HepG2 (cell line): ENCODE measurements around the gene C19orf85. TPM values are rescaled to one million over a fixed set of nuclear protein-coding genes. Genes with fewer than 3 reads are reported as not detected.

ENCODE experiments used
- ARNTL ChIP-seq: sonication (generic); formaldehyde crosslinking; IDR thresholded peaks from 2 replicates; pipeline ENCODE4 v1.4.0; 2020; ENCODE audit warnings: mild to moderate bottlenecking, missing genetic modification reagents
- ASH2L ChIP-seq: fragments of 300-600, 200-600 bp; sonication (generic); IDR thresholded peaks from 2 replicates; pipeline ENCODE4 v1.7.0; 2017; ENCODE audit warnings: low read depth, mild to moderate bottlenecking, moderate library complexity, mixed read lengths, low read length; ENCODE audit not compliant: insufficient read length
- BORCS8-MEF2B ChIP-seq: sonication (generic); formaldehyde crosslinking; IDR thresholded peaks from 2 replicates; pipeline ENCODE4 v1.8.0; 2022; ENCODE audit warnings: mild to moderate bottlenecking, missing genetic modification reagents
- ETV6 ChIP-seq: sonication (generic); formaldehyde crosslinking; conservative IDR thresholded peaks from 2 replicates; pipeline ENCODE4 v1.4.0; 2020; ENCODE audit warnings: missing genetic modification reagents
- HOXD1 ChIP-seq: sonication (generic); formaldehyde crosslinking; IDR thresholded peaks from 2 replicates; pipeline ENCODE4 v1.5.0; 2020; ENCODE audit warnings: missing genetic modification reagents
- KDM3A ChIP-seq: IDR thresholded peaks from 2 replicates; pipeline ENCODE4 v1.6.1; 2018; ENCODE audit warnings: low read depth, missing compliant biosample characterization
- NFYC ChIP-seq: IDR thresholded peaks from 2 replicates; pipeline ENCODE4 v1.6.1; 2016; ENCODE audit warnings: missing genetic modification reagents, missing compliant biosample characterization
- REPIN1 ChIP-seq: sonication (generic); formaldehyde crosslinking; IDR thresholded peaks from 2 replicates; pipeline ENCODE4 v1.8.0; 2022; ENCODE audit warnings: missing genetic modification reagents, low read depth, mild to moderate bottlenecking, borderline replicate concordance
- SALL1 ChIP-seq: sonication (generic); formaldehyde crosslinking; IDR thresholded peaks from 2 replicates; pipeline ENCODE4 v1.8.0; 2022; ENCODE audit warnings: mild to moderate bottlenecking, missing genetic modification reagents
- SETDB1 ChIP-seq: sonication (generic); formaldehyde crosslinking; IDR thresholded peaks from 2 replicates; pipeline ENCODE4 v1.5.1; 2020; ENCODE audit warnings: missing genetic modification reagents, mild to moderate bottlenecking, borderline replicate concordance
- SMAD3 ChIP-seq: sonication (generic); formaldehyde crosslinking; IDR thresholded peaks from 2 replicates; pipeline ENCODE4 v1.4.0; 2020; ENCODE audit warnings: missing genetic modification reagents
- SOX5 ChIP-seq: IDR thresholded peaks from 2 replicates; pipeline ENCODE4 v1.6.1; 2016; ENCODE audit warnings: borderline replicate concordance
- STAG1 ChIP-seq: sonication (generic); formaldehyde crosslinking; IDR thresholded peaks from 2 replicates; pipeline ENCODE4 v1.4.0; 2020; ENCODE audit warnings: missing genetic modification reagents
- THAP11 ChIP-seq: IDR thresholded peaks from 2 replicates; pipeline ENCODE4 v1.6.1; 2016; ENCODE audit warnings: missing biosample characterization, missing genetic modification reagents
- ZNF367 ChIP-seq: sonication (generic); formaldehyde crosslinking; IDR thresholded peaks from 2 replicates; pipeline ENCODE4 v1.4.0; 2020; ENCODE audit warnings: missing genetic modification reagents, borderline replicate concordance
- ZNF558 ChIP-seq: sonication (generic); formaldehyde crosslinking; IDR thresholded peaks from 2 replicates; pipeline ENCODE4 v1.9.0; 2022; ENCODE audit warnings: mild to moderate bottlenecking, missing genetic modification reagents, borderline replicate concordance
- ZNF720 ChIP-seq: sonication (generic); formaldehyde crosslinking; IDR thresholded peaks from 2 replicates; pipeline ENCODE4 v1.4.0; 2020; ENCODE audit warnings: missing genetic modification reagents
- ZNF781 ChIP-seq: sonication (generic); formaldehyde crosslinking; IDR thresholded peaks from 2 replicates; pipeline ENCODE4 v1.5.1; 2020; ENCODE audit warnings: borderline replicate concordance, mild to moderate bottlenecking, missing genetic modification reagents; ENCODE audit errors: not compliant biosample characterization
- ZNF879 ChIP-seq: sonication (generic); formaldehyde crosslinking; IDR thresholded peaks from 2 replicates; pipeline ENCODE4 v1.8.1; 2023; ENCODE audit warnings: missing genetic modification reagents
- polyA plus RNA-seq, 8 experiments: library from polyadenylated mRNA; depleted of rRNA in 3 of 8; stranded (reverse) in 7 of 8; unstranded in 1 of 8; fragments of >200 nt; fragmentation: Illumina TruSeq in 4 of 8; extraction: Trizol in 4 of 8; gene quantifications; 2 replicates each; pipeline versions ENCODE4 v1.2.1 to v1.2.3, GENCODE V29; 2011 to 2016; ENCODE audit warnings: low read depth in 4 of 8, missing spikeins in 1 of 8, mixed read lengths in 1 of 8; ENCODE audit not compliant: insufficient read depth in 1 of 8
- total RNA-seq, 5 experiments: library from RNA; depleted of rRNA; stranded (reverse); fragments of >200 nt; fragmentation: Illumina TruSeq; extraction: Trizol; gene quantifications; 2 replicates each; pipeline ENCODE4 v1.2.3, GENCODE V29; 2016; ENCODE audit warnings: low read depth in 1 of 5
- TF ChIP-seq, protein P1 (sequence below): sonication (generic); formaldehyde crosslinking; IDR thresholded peaks from 2 replicates; pipeline ENCODE4 v1.4.0; 2020; ENCODE audit warnings: missing genetic modification reagents, borderline replicate concordance
- TF ChIP-seq, protein P2 (sequence below): IDR thresholded peaks from 2 replicates; pipeline ENCODE4 v1.6.1; 2016; ENCODE audit warnings: missing compliant biosample characterization, missing genetic modification reagents, borderline replicate concordance
- TF ChIP-seq, protein P3 (sequence below): sonication (generic); formaldehyde crosslinking; IDR thresholded peaks from 2 replicates; pipeline ENCODE4 v1.4.0; 2020; ENCODE audit warnings: missing genetic modification reagents, mild to moderate bottlenecking, borderline replicate concordance

Gene C19orf85
- total and polyA plus RNA-seq, 2 of the 13 experiments (the other 11 are each of a cell fraction or from before 2014, with no cell fraction given): not detected

DNA sequence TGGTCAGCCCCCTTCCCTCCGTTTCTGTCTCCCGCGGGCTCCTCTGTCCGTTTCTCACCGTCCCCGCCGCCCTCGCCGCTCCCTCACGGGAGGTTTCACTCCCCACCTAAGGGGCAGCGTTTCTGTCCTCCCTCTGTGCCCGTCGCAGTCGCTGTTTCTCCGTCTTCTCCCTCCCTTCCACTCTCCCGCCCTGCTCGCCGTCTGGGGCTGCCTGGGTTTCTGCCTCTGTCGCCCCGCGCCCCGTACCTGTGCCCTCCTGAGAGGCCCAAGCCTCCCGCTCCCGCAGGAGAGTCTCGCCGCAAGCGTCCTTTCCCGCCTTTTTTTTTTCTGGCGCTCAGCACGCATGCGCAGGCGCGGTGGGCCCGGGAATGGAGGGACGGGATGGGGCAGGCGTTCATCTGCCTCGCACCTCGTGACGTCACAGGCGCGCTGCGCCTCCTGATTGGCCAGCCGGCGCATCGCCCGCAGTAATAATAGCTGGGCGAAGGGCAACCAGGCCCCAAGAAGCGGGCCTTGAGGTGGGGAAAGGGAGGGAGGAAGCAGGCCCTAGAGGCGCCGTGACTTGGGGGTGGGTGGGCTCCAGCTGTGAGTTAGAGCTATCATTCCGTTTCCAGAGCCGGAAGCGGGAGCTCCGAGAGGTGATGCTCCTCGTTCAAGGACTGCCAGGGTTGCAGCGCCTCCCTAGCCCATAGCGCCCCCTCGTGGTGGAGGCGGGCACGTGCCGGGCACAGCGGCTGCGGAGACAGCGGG lies 39.1 kb upstream of the C19orf85 start (continued):
- TF ChIP-seq THAP11 (CRISPR knock-in tag): peak; percentile 73
- TF ChIP-seq STAG1: peak; percentile 94
- TF ChIP-seq NFYC (CRISPR knock-in tag): peak; percentile 85
- no peak for TF ChIP-seq REPIN1 (CRISPR knock-in tag)
- TF ChIP-seq ZNF367 (CRISPR knock-in tag): no peak
- TF ChIP-seq SOX5 (CRISPR knock-in tag): no peak
- TF ChIP-seq BORCS8-MEF2B (CRISPR knock-in tag): 0 out of 2 replicates have a peak, but pooled peaks have one; percentile 20
- TF ChIP-seq KDM3A (CRISPR knock-in tag): peak; percentile 86; the same call in 1 of the 2 replicates
- no peak for TF ChIP-seq ZNF720 (CRISPR knock-in tag)
- peak; percentile 45 for TF ChIP-seq ZNF781 (CRISPR knock-in tag)
- no peak; the same call in 1 of the 2 replicates for TF ChIP-seq ZNF558 (CRISPR knock-in tag)
- TF ChIP-seq SALL1: peak; percentile 56; the same call in 1 of the 2 replicates
- TF ChIP-seq SMAD3 (CRISPR knock-in tag): peak; percentile 31; the same call in 1 of the 2 replicates
- no peak for TF ChIP-seq ETV6 (CRISPR knock-in tag)
- TF ChIP-seq ARNTL (CRISPR knock-in tag): 0 out of 2 replicates have a peak, but pooled peaks have one; percentile 56
- TF ChIP-seq ZNF879 (CRISPR knock-in tag): no peak
- TF ChIP-seq, protein P1, sequence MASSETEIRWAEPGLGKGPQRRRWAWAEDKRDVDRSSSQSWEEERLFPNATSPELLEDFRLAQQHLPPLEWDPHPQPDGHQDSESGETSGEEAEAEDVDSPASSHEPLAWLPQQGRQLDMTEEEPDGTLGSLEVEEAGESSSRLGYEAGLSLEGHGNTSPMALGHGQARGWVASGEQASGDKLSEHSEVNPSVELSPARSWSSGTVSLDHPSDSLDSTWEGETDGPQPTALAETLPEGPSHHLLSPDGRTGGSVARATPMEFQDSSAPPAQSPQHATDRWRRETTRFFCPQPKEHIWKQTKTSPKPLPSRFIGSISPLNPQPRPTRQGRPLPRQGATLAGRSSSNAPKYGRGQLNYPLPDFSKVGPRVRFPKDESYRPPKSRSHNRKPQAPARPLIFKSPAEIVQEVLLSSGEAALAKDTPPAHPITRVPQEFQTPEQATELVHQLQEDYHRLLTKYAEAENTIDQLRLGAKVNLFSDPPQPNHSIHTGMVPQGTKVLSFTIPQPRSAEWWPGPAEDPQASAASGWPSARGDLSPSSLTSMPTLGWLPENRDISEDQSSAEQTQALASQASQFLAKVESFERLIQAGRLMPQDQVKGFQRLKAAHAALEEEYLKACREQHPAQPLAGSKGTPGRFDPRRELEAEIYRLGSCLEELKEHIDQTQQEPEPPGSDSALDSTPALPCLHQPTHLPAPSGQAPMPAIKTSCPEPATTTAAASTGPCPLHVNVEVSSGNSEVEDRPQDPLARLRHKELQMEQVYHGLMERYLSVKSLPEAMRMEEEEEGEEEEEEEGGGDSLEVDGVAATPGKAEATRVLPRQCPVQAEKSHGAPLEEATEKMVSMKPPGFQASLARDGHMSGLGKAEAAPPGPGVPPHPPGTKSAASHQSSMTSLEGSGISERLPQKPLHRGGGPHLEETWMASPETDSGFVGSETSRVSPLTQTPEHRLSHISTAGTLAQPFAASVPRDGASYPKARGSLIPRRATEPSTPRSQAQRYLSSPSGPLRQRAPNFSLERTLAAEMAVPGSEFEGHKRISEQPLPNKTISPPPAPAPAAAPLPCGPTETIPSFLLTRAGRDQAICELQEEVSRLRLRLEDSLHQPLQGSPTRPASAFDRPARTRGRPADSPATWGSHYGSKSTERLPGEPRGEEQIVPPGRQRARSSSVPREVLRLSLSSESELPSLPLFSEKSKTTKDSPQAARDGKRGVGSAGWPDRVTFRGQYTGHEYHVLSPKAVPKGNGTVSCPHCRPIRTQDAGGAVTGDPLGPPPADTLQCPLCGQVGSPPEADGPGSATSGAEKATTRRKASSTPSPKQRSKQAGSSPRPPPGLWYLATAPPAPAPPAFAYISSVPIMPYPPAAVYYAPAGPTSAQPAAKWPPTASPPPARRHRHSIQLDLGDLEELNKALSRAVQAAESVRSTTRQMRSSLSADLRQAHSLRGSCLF (CRISPR knock-in tag): no peak
- TF ChIP-seq HOXD1 (CRISPR knock-in tag): 0 out of 2 replicates have a peak, but pooled peaks have one; percentile 46
- no peak for TF ChIP-seq ASH2L
- TF ChIP-seq SETDB1: no peak
- TF ChIP-seq, protein P2, sequence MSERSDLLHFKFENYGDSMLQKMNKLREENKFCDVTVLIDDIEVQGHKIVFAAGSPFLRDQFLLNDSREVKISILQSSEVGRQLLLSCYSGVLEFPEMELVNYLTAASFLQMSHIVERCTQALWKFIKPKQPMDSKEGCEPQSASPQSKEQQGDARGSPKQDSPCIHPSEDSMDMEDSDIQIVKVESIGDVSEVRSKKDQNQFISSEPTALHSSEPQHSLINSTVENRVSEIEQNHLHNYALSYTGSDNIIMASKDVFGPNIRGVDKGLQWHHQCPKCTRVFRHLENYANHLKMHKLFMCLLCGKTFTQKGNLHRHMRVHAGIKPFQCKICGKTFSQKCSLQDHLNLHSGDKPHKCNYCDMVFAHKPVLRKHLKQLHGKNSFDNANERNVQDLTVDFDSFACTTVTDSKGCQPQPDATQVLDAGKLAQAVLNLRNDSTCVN (CRISPR knock-in tag): no peak
- TF ChIP-seq, protein P3, sequence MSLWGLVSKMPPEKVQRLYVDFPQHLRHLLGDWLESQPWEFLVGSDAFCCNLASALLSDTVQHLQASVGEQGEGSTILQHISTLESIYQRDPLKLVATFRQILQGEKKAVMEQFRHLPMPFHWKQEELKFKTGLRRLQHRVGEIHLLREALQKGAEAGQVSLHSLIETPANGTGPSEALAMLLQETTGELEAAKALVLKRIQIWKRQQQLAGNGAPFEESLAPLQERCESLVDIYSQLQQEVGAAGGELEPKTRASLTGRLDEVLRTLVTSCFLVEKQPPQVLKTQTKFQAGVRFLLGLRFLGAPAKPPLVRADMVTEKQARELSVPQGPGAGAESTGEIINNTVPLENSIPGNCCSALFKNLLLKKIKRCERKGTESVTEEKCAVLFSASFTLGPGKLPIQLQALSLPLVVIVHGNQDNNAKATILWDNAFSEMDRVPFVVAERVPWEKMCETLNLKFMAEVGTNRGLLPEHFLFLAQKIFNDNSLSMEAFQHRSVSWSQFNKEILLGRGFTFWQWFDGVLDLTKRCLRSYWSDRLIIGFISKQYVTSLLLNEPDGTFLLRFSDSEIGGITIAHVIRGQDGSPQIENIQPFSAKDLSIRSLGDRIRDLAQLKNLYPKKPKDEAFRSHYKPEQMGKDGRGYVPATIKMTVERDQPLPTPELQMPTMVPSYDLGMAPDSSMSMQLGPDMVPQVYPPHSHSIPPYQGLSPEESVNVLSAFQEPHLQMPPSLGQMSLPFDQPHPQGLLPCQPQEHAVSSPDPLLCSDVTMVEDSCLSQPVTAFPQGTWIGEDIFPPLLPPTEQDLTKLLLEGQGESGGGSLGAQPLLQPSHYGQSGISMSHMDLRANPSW (CRISPR knock-in tag): no peak
